HG03457 (cell line): ENCODE measurements around the gene SLC4A9.
A peak's percentile ranks its signal among the peaks of the same experiment; 100 is the strongest.
"Not testable (repeated sequence)": the region's sequence is repeated elsewhere in the genome, so short reads cannot be mapped to it uniquely, and the experiment has no call there.

Source experiments
- ATAC-seq: cut with Tn5 transposase; IDR thresholded peaks from one replicate; pipeline ENCODE4 v1.9.1; 2021; ENCODE audit warnings: moderate number of reproducible peaks; ENCODE audit not compliant: unreplicated experiment

Gene SLC4A9

GRCh38 chr5:140399979-140400729 is 40.2 kb downstream of the SLC4A9 start:
- ATAC-seq, result no peak

- peak; percentile 60 for ATAC-seq
These were observed 40.9 kb downstream of the SLC4A9 start for GRCh38 chr5:140400730-140401361.

GRCh38 chr5:140401362-140402257 is 41.6 kb downstream of the SLC4A9 start, which contains the start of gene ANKHD1:
TSS of gene ANKHD1 (plus strand) at chr5:140401833. CDS start at chr5:140401968, 135 bp downstream.
- ATAC-seq, result peak; percentile 84

GRCh38 chr5:140402258-140403074 is 42.5 kb downstream of the SLC4A9 start:
- peak; percentile 4 for ATAC-seq

- ATAC-seq, result no peak
These were observed 43.6 kb downstream of the SLC4A9 start for GRCh38 chr5:140403613-140404012.

- no peak for ATAC-seq
These were observed 48.8 kb downstream of the SLC4A9 start for GRCh38 chr5:140408750-140409241.

GRCh38 chr5:140413230-140413629 is 53.2 kb downstream of the SLC4A9 start:
- ATAC-seq, result no peak

- no peak for ATAC-seq
These were observed 57.2 kb downstream of the SLC4A9 start for GRCh38 chr5:140417235-140417634.

GRCh38 chr5:140418862-140419520 is 59.0 kb downstream of the SLC4A9 start:
- no peak for ATAC-seq

GRCh38 chr5:140420226-140420570 is 60.2 kb downstream of the SLC4A9 start:
- no peak for ATAC-seq

- no peak for ATAC-seq
These were observed 60.8 kb downstream of the SLC4A9 start for GRCh38 chr5:140420665-140421361.

- ATAC-seq, result not testable (repeated sequence)
These were observed 61.4 kb downstream of the SLC4A9 start for GRCh38 chr5:140421375-140421774.

GRCh38 chr5:140423609-140424008 is 63.6 kb downstream of the SLC4A9 start:
- no peak for ATAC-seq

- no peak for ATAC-seq
These were observed 64.1 kb downstream of the SLC4A9 start for GRCh38 chr5:140424135-140424534.
